PFSK-1 (cell line): ENCODE measurements around the gene ATXN1.

Experiments used
- POLR2AphosphoS5 ChIP-seq: IDR thresholded peaks from 2 replicates; pipeline ENCODE4 v1.6.1; 2012; ENCODE audit warnings: low read depth, mild to moderate bottlenecking, control low read depth, low read length, moderate library complexity
- REST ChIP-seq, 2 experiments: IDR thresholded peaks; 2 replicates each; pipeline versions ENCODE4 v1.6.1 to v1.8.0; 2011 to 2012; ENCODE audit warnings: low read depth in 2 of 2, low read length in 2 of 2, control low read depth in 1 of 2, inconsistent platforms in 1 of 2, mild to moderate bottlenecking in 1 of 2, moderate library complexity in 1 of 2; ENCODE audit not compliant: insufficient read depth in 1 of 2
- SIN3A ChIP-seq: IDR thresholded peaks from 2 replicates; pipeline ENCODE4 v1.6.1; 2012; ENCODE audit warnings: mild to moderate bottlenecking, low read length, moderate library complexity, borderline replicate concordance; ENCODE audit not compliant: insufficient read depth
- TAF1 ChIP-seq: IDR thresholded peaks from 2 replicates; pipeline ENCODE4 v1.6.1; 2012; ENCODE audit warnings: low read length, control low read depth, borderline replicate concordance; ENCODE audit not compliant: insufficient read depth

- TF ChIP-seq SIN3A = no peak
- no peak for TF ChIP-seq TAF1
- 0 out of 2 replicates have a peak, but pooled peaks have one; percentile 19 for TF ChIP-seq POLR2AphosphoS5
- TF ChIP-seq REST (IDR thresholded peaks at IDR 0.05; ENCODE audit: insufficient read depth in 1 of 2, low read depth in 2 of 2, low read length in 2 of 2) = no peak
These were observed 252.3 kb downstream of the ATXN1 start for GRCh38 chr6:16508959-16509358.
